Activated T-helper 1 cell treated with Interleukin-2 at 50 U/mL for 16 hours (primary cell): ENCODE data around the gene SRC.

Experiments
- DNase-seq: peaks from one replicate; pipeline ENCODE4 v3.0.0-alpha.2; 2020; ENCODE audit warnings: low read depth

SRC gene

DNA sequence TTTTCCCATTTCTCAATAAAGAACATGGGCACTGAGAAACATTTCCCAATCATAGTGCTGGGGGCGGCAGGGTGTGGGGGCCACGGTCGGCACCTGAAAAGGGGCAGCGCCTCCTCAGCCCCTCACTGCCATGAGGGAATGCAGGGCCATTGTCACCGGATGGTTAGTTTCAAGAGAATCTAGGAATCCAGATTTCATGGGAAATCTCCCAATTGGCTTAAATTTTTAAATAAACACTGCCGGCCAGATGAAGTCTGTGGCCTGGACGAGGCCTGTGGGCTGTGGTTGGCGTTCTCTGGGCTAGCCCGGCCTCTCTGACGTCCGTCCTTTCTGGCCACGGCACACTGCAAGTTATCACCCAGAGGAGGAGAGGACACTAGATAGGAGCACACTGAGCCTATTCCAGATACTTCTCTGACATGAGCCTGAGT lies 30.9 kb upstream of the SRC start:
- no peak for DNase-seq

DNA sequence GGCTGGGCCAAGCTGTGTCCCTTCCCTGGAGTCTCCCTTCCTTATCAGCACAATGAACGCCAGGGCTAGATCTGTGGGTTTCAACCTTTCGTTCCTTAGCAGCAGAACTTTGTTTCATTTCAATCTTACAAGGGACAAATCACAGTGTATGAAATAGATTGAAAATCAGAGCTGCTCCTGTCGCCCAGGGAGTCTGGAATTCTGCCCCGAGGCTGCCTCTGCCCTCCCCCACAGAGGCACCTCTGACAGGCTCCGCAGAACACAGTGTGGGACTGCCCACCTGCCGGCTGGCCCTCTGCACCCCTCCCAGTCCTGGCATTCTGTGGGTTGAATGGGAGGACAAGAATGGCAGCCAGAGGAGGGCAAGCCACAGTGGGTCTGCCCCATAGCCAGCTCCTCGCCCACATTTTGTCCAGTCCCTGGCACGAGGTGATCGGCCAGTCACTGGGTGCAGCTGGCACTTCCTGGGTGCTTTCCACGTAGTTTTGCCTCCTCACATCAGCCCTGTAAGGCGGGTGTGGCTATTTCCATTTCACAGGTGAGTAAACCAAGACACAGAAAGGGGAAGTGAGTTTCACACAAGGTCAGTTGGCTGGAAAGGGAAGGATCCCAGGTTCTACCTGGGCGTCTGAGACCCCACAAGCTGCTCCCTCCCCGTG lies 30.4 kb upstream of the SRC start:
- no peak for DNase-seq

DNA sequence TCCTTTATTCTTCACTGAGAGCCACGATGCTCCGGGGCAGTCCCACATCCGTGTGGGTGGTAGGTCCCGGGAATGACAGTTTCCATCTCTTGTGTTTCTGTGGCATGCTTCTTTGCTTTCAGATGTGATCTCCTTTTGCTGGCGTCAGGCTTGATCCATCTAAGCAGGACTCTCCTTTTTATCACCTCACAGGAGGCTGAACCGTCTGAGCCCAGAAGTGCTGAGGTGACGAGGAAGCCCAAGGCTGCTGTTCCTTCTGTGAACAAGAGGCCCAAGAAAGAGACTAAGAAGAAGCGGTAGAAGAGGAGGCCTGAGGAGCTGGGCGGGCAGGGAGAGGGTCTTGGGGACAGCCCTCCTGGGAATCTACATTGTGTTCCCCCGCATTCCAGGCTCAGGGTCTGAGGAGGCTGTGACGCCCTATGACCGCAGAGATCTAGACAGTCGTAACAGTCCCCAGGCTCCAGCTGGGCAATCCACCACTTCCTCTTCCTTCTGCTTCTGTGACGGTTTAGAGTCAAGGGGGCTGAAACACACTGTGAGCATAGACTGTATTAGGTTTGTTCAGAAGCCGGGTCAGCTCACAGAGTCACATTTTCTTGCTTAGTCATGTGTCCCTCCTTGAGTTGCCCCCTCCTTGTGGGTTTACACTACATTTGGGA lies 29.7 kb upstream of the SRC start:
- no peak for DNase-seq

DNA sequence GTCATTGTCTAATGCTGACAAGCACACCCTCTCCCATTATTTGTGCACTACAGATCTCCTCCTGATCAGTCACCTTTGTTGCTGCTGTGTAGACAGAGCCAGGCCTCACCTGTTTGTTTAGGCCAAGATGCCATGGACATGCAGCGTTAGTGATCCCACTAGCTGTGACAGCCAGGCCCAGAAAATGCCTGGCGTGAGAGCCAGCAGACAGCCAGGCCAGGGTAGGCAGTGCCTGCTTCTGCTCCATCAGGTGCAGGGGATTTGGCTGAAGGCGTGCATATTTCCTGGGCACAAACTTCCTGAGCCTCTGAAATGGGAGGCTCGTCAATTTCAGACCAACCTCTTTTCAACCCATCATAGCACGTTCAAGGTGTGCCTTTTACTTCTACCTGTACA lies 29.2 kb upstream of the SRC start:
- no peak for DNase-seq

DNA sequence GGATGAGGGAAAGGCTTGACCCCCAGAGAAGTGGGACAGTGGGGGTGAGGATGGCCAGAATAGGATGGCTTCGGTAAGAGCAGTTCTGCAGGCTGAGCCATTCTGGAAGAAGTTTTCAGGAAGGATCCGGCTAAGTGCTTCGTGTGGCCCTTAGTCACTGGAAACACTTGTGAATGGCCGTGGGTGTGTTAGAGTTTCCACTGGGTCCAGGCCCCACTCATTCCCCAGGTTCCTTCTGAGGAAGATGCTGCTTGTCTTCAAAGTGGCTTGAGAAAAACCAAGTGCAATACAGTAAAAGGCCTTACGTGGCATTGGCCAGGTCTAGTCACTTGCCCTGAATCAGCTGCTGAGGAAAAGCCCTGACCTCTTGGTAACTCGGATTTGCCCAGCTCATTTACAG lies 28.6 kb upstream of the SRC start:
- DNase-seq, result no peak

DNA sequence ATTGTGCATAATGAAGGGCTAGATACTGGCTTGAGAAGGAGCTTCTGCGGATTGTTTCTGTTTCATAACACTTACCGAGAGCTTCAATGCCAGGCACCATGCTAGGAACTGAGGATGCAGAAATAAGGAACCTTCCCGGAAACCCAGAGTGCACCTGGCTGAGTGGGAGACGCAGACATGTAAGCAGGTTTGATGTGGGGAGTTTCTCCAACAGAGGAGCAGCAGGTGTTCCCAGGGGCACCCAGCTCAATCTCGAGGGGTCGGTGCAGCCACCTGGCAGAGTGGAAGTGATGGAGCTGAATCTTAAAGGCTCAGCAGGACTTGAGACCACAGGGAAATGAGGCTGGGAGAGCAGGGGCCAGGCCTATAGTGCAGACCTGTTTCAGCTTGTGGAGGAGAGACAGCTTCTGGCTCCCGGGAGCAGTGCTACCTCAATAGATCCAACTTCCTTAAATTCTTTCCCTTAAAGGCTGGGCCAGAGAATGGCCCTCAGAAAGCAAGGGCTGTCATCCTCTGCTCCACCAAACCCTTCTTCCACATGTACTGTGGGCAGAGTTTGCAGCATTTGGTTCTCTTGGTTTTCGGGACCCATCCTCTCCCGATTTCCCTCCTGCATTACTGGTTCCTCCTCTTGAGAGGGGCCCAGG lies 27.8 kb upstream of the SRC start:
- no peak for DNase-seq

DNA sequence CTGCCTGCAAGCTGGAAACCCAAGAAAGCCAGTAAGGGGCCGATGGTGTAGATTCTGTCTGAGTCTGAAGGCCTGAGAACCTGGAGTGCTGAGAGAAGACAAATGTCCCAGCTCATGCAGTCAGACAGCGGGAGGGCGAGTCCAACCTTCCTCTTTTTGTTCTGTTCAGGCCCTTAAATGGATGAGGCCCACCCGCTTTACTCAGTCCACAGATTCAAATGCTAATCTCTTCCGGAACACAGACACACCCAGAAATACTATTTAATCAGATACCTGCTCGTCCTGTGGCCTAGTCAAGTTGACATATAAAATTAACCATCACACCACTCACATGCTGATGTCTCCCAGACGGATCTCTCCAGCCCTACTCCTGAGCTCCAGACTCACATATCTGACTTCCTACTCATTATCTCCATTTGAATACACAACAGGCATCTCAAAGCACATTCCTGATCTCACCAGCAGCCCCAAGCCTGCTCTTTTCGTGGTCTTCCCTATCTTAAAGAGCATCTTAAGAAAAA lies 26.7 kb upstream of the SRC start:
- no peak for DNase-seq

DNA sequence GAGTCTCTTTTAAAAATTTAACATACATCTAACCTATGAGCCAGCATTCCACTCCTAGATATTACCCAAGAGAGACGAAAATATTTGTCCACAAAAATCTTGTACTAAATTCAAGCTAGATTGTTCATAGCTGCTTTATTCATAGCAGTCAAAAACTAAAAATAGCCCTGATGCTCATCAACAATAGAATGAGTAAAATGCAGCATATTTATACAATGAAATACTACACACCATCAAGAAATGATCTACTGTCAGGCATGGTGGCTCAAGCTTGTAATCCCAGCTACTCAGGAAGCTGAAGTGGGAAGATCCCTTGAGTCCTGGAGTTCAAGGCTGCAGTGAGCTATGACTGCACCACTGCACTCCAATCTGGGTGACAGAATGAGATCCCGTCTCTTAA lies 22.0 kb upstream of the SRC start:
- DNase-seq, result no peak

DNA sequence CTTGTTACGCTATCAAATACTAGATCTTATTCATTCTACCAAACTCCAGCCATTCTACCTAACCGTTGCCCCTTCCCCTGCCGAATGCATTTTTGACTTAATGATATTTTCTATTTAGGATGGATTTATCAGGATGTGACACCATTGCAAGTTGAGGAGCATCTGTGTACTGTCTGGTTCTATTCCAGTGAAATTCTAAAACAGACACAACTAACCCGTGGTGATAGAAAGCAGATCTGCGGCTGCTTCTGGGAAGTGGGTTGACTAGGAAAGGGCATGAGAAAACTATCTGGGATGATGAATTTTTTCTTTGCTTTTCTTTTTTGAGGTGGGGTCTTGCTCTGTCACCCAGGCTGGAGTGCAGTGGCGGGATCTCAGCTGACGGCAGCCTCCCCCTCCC lies 20.7 kb upstream of the SRC start:
- no peak for DNase-seq

DNA sequence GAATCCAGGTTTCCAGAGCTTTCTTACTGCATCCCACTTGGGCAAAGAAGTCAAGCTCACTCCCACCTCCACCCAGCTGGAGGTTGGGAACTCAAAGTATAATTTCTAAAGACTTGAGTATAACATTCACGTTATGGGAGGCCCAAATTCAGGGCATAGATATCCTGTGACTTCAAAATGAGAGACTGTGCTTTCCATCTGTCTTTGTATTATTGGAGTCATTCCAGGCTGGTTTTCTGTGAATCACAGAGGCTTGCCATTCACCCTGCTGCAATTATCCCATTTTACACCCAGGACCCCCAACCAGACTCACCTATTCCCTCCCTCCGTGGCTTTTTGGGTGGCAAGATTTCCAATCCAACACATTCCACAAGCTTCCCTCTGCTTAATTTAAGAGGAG lies 19.3 kb upstream of the SRC start:
- DNase-seq, result no peak

DNA sequence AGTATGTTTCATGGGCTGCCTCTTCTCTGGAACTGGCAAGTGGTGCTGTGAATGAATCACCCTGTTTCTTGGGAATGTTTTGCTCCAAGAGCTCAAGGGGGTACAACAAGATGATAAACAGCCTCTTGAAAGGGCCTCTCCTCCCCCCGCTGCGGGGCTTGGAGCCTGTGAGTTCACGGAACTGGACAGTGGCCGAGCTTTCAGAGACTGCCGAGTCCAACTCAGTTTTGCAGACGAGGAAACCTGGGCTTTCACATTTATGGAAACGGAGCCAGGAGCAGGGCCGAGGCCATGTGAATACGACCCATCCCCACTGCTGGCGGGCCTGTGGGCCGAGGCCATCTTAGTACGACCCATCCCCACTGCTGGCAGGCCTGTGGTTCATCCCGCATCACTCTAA lies 18.2 kb upstream of the SRC start:
- DNase-seq, result no peak

DNA sequence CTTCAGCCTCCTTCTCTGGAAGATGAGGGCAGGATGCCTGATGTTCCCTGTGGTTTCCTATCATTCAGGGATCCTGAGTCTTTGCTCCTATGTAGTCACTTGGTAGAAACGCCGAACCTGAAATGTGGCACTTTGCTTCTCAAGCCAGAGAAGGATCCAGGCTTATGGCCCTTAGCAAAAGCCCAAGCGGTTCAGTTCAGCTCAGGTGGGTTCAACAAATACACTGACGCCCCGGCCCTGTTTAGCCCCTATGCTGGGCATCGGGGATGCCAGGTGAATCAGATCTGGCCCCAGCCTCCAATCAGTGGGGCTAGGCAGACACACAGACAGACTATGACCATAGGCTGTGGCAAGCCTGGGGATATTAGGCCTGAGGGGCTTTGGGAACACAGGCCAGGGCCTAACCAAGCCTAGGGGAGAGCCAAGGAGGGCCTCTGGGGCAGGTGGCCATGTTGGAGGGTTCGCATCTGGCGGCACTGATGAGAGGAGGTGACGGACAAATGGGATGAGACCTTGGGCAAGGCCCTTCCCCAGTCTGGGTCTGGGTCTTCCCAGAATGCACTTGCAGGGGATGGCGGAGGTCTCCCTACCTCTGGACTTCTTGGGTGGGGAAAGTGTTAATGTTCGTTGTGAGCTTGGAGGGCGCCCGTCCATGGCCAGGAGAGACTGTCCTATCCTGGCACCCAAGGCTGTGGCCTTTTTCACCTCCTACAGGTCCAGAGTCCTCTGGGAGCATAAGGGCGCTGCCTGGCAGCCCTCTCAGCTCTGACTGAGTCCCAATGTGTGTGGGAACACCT lies 17.6 kb upstream of the SRC start:
- DNase-seq, result no peak

DNA sequence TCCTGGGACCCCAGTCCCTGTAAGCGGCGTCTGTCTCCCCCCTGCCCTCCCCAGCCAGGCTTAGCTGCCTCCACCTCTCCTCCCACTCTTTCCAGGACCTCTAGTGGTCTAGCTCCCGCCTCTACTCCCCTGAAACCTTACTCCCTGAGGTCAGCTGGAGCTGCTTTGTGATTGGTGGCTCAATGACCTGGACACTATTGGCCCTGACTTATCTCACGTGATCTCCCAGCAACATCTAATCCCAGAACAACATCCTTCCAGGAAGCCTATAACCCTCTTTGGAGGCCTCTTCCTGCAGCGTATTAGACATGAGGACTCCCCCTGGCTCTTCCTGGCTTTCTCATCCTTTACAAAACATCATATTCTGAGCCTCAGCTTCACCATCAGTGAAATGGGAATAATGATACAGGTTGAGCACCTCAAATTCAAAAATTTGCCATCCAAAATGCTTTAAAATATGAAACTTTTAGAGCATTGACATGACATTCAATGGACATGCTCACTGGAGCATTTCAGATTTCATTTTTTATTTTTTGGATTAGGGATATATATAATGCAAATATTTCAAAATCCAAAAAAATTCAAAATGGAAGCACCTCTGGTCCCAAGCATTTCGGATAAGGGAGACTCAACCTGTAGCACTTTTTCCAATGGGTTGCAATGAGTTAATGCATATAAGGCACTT lies 16.3 kb upstream of the SRC start:
- DNase-seq, result no peak

DNA sequence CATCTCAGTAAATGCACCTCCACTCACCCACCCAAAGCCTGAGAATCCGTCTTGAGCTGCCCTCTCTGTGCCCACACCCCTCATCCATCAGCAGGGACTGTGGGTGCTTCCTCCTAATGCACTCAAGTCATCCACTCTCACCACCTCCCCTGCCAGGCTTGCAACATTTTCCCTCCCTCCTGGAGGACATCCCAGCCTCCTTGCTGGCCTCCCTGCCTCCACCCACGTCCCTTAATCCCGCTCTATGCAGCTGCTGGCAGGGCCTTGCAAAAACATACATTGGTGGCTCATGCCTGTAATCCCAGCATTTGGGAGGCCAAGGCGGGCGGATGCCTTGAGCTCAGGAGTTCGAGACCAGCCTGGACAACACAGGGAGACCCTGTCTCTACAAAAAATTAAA lies 15.6 kb upstream of the SRC start:
- DNase-seq, result no peak

DNA sequence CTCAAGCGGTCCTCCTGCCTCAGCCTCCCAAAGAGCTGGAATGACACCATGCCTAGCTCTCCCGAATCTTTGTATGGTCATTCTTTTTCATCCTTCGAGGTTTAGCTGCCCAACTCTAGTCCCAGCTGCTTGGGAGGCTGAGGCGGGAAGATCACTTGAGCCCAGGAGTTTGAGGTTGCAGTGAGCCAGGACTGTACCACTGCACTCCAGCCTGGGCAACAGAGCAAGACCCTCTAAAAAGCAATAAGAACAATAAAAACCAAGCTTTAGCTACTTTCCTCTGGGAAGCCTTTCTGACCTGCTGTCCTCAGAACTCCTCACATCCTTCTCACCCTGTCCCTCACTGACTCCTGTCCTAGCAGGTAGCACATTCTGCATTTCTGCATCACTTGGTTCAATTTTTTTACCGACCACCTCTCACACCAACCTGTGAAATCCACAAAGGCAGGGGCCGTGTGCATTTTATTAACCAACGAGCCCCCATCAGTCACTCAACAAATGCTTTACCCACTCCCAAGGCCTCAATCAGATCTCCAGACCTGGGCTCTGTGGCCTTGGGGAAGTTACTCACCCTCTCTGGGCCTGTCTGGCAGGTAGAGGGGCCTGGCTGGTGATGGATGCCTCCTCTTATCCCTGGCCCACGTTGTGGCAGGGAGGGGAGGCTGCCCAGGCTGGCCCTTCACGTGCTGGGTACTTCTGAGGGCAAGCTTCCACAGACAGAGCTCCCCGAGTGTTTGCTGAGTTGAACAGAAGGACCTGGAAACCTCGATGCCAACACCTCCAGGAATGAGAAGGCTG lies 14.7 kb upstream of the SRC start:
- DNase-seq, result no peak

DNA sequence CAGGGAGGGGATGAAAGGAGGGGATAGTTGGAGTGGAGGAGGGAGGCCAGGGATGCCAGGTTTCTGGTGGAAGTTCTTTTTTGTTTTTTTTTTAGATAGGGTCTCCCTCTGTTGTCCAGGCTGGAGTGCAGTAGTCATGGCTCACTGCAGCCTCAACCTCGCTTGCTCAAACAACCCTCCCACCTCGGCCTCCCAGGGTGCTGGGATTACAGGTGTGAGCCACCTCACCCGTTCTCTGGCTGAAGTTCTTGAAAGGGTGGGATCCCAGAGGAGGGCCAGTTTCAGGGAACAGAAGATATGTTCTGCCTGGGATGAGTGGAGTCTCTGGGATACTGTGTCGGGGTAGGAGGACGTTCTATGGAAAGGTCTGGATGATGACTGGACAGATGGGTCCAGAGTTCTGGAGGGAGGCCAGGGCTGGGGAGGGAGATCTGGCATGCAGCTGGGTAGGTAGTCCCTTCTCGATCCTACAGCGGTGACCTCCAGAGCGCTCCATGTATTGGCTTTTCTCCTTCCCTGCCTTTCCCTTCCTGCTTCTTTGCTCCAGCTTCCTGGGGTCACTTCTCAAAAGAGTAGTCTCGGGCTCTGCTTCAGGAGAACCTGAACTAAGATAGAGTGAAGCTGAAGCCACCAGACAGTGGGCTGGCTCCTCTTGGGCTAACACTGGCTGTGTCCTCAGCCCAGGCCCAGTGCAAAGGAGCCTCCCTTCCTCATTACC lies 12.7 kb upstream of the SRC start:
- no peak for DNase-seq

DNA sequence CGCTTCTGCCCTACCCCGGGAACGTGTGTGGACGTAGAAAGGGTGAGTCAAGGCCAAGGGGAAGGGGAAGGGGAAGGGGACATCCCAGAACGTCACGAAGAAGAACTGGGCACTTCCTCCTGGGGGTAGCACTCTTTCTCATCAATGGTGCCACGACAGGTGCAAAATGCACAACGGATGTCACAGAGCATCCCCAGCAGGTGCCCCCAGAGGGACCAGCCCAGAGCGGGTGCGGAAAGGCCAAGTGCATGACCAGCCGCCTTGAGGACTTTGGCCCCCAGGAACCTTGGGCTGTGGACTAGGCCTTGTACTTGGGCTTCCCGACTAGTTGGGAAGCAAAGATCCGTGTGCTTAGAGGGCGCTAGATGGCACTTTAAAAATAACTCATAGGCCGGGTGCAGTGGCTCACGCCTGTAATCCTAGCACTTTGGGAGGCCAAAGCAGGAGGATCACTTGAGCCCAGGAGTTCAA lies 12.1 kb upstream of the SRC start:
- DNase-seq, result no peak

DNA sequence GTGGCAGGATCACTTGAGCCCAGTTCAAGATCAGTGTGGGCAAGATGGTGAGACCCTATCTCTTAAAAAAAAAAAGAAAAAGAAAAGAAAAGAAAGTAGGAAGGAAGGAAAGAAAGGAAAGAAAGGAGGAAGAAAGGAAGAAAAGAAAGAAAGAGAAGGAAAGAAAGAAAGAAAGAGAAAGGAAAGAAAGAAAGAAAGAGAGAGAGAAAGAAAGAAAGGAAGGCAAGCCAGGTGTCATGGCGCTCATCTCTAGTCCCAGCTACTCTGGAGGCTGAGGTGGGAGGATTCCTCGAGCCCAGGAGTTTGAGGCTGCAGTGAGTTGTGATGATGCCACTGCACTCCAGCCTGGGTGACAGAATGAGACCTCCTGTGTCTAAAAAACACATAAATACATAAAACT lies 11.5 kb upstream of the SRC start:
- DNase-seq, result no peak

DNA sequence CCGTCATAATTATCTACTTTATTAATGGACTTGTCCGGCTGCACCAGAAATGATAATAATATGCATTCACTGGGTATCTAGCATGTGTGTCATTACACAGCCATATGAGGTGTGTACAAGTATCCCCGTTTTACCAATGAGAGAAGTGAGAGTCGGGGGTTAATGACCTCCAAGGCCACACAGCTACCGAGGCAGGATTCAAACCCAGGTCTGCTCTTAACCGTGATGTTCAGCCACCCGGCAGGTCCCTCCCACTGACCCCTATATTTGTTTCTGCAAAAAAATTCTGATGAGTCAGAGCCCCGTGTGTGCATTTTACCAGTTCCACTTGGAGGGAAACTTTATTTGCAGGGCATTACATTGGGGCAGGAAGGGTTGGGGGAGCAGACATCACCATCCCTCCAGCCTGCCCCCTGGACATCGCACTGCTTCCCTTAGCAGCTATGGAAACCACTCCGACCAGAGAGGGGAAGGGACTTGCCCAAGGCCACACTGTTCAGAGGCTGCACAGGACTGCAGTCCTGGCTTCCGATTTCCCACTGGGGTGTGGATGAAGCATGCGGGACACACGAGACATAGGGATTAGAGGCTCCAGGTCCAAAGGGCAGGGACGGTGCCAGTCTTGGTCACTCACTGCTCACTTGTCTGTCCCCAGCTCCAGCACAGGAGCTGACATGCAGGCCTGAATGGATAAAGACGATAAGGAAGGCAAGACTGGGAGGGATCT lies 10.1 kb upstream of the SRC start:
- no peak for DNase-seq
